CD4-positive, alpha-beta T cell treated with Interleukin-12 subunit alpha and Interleukin-12 subunit beta, for 1 hour (primary cell): ENCODE data around the gene NUP98.
"Not testable (repeated sequence)": the region's sequence is repeated elsewhere in the genome, so short reads cannot be mapped to it uniquely, and the experiment has no call there.

Source experiments
- DNase-seq: peaks from one replicate; pipeline ENCODE4 v3.0.0-alpha.2; 2020

The NUP98 gene

GRCh38 chr11:3825473-3826154 is 28.3 kb upstream of the NUP98 start:
- no peak for DNase-seq

GRCh38 chr11:3824714-3825472 is 27.5 kb upstream of the NUP98 start:
- peak; percentile 86 for DNase-seq

- no peak for DNase-seq
These were observed 26.6 kb upstream of the NUP98 start for GRCh38 chr11:3823762-3824506.

GRCh38 chr11:3823303-3823702 is 25.9 kb upstream of the NUP98 start:
- no peak for DNase-seq

GRCh38 chr11:3822312-3822711 is 25.0 kb upstream of the NUP98 start:
- no peak for DNase-seq

GRCh38 chr11:3820971-3821370 is 23.6 kb upstream of the NUP98 start:
- no peak for DNase-seq

- DNase-seq = no peak
These were observed 19.9 kb upstream of the NUP98 start for GRCh38 chr11:3817181-3817800.

- no peak for DNase-seq
These were observed 19.3 kb upstream of the NUP98 start for GRCh38 chr11:3816673-3817072.

GRCh38 chr11:3815845-3816244 is 18.5 kb upstream of the NUP98 start:
- DNase-seq = no peak

GRCh38 chr11:3814832-3815231 is 17.5 kb upstream of the NUP98 start:
- DNase-seq = not testable (repeated sequence)

GRCh38 chr11:3810951-3811350 is 13.6 kb upstream of the NUP98 start:
- no peak for DNase-seq

- DNase-seq = no peak
These were observed 13.1 kb upstream of the NUP98 start for GRCh38 chr11:3810446-3810845.

- DNase-seq = no peak
These were observed 12.2 kb upstream of the NUP98 start for GRCh38 chr11:3809624-3809928.

- peak; percentile 68 for DNase-seq
These were observed 11.7 kb upstream of the NUP98 start for GRCh38 chr11:3808861-3809623.

- DNase-seq = peak; percentile 63
These were observed 10.8 kb upstream of the NUP98 start, which contains the start of gene PGAP2 for GRCh38 chr11:3807909-3808860. Gene PGAP2, plus strand, starts transcription at chr11:3808560. Its CDS starts 2,700 bp downstream, at chr11:3811260.

GRCh38 chr11:3803726-3804495 is 6.6 kb upstream of the NUP98 start:
- no peak for DNase-seq

- DNase-seq = no peak
These were observed 4.8 kb upstream of the NUP98 start for GRCh38 chr11:3802011-3802790.

- DNase-seq = no peak
These were observed 2.5 kb upstream of the NUP98 start for GRCh38 chr11:3799873-3800272.

GRCh38 chr11:3799143-3799542 is 1.8 kb upstream of the NUP98 start:
- DNase-seq = no peak
